SH-SY5Y (cell line): ENCODE measurements around the gene CCDC183.

Source experiments
- GATA2 ChIP-seq: IDR thresholded peaks from 2 replicates; pipeline ENCODE4 v1.6.1; 2011; ENCODE audit warnings: mild to moderate bottlenecking, low read depth, low read length
- GATA3 ChIP-seq: IDR thresholded peaks from 2 replicates; pipeline ENCODE4 v1.6.1; 2011; ENCODE audit warnings: low read depth, mild to moderate bottlenecking, low read length, moderate library complexity

- TF ChIP-seq GATA2 = no peak
- TF ChIP-seq GATA3 = no peak
These were observed 6.6 kb upstream of the CCDC183 start for GRCh38 chr9:136789523-136789937.
